Mucosa of rectum (tissue), 2 donors: ENCODE measurements around the gene LRRC56.
A peak's percentile ranks its signal among the peaks of the same experiment; 100 is the strongest.

Experiments
- H3K27ac ChIP-seq, 2 donors: one replicate each; pipeline ENCODE4 v1.7.0; 2013; ENCODE audit warnings: inconsistent platforms in 2 of 2, low read depth in 2 of 2, low read length in 2 of 2
- H3K27me3 ChIP-seq, 2 donors: one replicate each; pipeline ENCODE4 v1.7.0; 2013; ENCODE audit warnings: low read length in 2 of 2; ENCODE audit not compliant: control insufficient read depth in 2 of 2, insufficient read depth in 2 of 2
- H3K36me3 ChIP-seq, 2 donors: one replicate each; pipeline ENCODE4 v1.7.0; 2013; ENCODE audit warnings: low read length in 2 of 2; ENCODE audit not compliant: control insufficient read depth in 2 of 2, insufficient read depth in 2 of 2
- H3K4me1 ChIP-seq, 2 donors: one replicate each; pipeline ENCODE4 v1.7.0; 2013; ENCODE audit warnings: low read length in 2 of 2, mild to moderate bottlenecking in 1 of 2; ENCODE audit not compliant: control insufficient read depth in 2 of 2, insufficient read depth in 2 of 2
- H3K4me3 ChIP-seq, 2 donors: one replicate each; pipeline ENCODE4 v1.7.0; 2013; ENCODE audit warnings: low read length in 2 of 2
- H3K9ac ChIP-seq, 2 donors: one replicate each; pipeline ENCODE4 v1.7.0; 2013; ENCODE audit warnings: low read length in 2 of 2, low read depth in 1 of 2, mild to moderate bottlenecking in 1 of 2
- H3K9me3 ChIP-seq, 2 donors: one replicate each; pipeline ENCODE4 v1.7.0; 2013; ENCODE audit warnings: low read length in 2 of 2; ENCODE audit not compliant: control insufficient read depth in 2 of 2
- donor health status: healthy.
- donor health status: Normal muscosa, but diverticular disease.

LRRC56 gene, protein sequence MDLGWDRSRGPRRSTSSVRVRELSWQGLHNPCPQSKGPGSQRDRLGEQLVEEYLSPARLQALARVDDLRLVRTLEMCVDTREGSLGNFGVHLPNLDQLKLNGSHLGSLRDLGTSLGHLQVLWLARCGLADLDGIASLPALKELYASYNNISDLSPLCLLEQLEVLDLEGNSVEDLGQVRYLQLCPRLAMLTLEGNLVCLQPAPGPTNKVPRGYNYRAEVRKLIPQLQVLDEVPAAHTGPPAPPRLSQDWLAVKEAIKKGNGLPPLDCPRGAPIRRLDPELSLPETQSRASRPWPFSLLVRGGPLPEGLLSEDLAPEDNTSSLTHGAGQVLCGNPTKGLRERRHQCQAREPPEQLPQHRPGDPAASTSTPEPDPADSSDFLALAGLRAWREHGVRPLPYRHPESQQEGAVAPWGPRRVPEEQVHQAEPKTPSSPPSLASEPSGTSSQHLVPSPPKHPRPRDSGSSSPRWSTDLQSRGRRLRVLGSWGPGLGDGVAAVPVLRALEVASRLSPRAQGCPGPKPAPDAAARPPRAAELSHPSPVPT

DNA sequence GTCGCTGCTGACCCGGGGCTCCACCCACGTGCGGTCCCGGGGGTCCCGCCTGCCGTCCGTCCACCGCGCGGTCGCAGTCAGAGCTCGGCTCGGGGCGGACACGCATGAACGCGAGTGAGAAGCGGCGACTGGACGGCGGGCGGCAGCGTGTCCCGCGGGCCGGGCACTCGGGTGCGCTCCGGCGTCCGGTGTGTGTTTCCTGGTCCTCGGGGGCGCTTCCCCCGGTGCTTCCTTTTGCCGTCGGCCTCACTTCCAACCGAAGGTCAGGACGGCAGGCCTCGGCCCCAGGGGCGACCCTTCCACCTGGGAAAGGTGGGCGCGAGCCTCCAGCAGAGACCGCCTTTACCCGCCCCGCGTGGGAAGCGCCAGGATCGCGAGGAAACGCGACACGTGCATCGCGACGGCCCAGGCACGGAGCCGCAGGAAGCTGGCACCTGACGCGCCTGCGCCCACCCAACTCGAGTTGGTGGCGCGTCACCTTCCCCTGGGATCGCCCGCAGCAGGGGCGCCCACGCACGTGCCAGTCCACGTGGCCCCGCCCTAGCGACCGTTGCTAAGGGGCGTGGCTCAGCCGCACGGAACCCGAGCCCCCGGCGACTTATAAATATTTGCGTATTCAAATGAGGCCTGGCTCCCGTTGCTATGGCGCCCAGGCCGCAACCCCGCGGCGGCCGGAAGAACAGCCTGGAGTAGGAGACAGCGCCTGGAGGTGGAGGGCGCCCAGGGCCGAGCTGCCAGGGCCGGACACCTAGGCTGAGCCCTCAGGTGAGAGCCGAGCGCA is at the start of gene LRRC56:
Gene LRRC56 (plus strand): TSS at position 687 of the 781 bp plus-strand sequence. CDS start 3,158 bp downstream, outside the sequence.
- peaks cover 22 to 28% of the 10 kb centered on the region in 2 donors for H3K4me1 ChIP-seq
- peak within 1 kb of the TSS; percentile 60 to 78 for H3K9ac ChIP-seq
- H3K27ac ChIP-seq: peak within 1 kb of the TSS; percentile 85 to 87

DNA sequence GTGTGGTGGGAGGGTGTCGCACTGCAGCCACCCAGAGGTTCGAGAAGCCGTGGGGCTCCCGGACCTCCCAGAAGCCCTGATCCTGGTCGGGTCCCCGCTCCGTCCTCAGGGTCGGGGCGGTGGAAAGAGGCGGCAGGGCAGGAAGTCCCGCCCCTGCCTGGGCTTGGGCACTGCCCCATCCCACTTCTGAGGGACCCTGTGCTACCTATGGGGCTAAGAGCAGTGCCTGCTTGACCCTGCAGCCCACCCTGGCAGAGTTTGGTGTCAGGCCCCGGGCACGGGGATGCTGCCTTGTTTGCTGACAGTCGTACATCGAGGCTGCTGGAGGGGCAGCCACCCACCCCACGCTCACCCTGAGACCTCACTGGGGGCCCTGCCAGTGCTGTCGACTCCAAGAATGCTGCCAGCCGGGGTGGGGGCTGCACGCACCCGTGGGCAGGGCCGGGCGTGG is 49.7 kb upstream of the LRRC56 start:
- no peak overlapping the region for H3K27ac ChIP-seq

More for the DNA sequence above, at the start of gene LRRC56:
- no peaks in the 10 kb centered on the region for H3K9me3 ChIP-seq
- H3K27me3 ChIP-seq: no peaks in the 10 kb centered on the region
- H3K4me3 ChIP-seq: peak within 1 kb of the TSS; percentile 65 to 70
- H3K36me3 ChIP-seq: peaks cover 6 to 10% of the 10 kb centered on the region in 2 donors

DNA sequence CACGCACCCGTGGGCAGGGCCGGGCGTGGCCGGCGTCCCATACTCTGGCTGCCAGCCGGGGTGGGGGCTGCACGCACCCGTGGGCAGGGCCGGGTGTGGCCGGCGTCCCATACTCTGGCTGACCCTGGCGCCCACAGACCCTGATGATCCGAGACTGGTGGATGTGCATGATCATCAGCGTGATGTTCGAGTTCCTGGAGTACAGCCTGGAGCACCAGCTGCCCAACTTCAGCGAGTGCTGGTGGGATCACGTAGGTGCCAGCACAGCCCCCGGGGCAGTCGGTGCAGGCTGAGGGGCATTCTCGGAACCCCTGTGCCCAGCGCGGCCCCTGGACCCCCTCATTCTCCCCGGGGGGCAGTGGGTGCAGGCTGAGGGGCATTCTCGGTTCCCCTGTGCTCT is 49.3 kb upstream of the LRRC56 start:
- H3K9ac ChIP-seq: no peak overlapping the region
- no peak overlapping the region for H3K27ac ChIP-seq
- H3K9me3 ChIP-seq: no peaks in the 10 kb centered on the region
- H3K4me1 ChIP-seq: peaks cover 4 to 5% of the 10 kb centered on the region in 2 donors
- H3K36me3 ChIP-seq: peaks cover 0 to 5% of the 10 kb centered on the region in 2 donors
- no peak overlapping the region for H3K4me3 ChIP-seq
- H3K27me3 ChIP-seq: no peaks in the 10 kb centered on the region

More for the DNA sequence above, 49.7 kb upstream of the LRRC56 start:
- H3K36me3 ChIP-seq: peaks cover 0 to 5% of the 10 kb centered on the region in 2 donors
- no peaks in the 10 kb centered on the region for H3K27me3 ChIP-seq
- peaks cover 4 to 5% of the 10 kb centered on the region in 2 donors for H3K4me1 ChIP-seq
- H3K9me3 ChIP-seq: no peaks in the 10 kb centered on the region
- no peak overlapping the region for H3K4me3 ChIP-seq
- no peak overlapping the region for H3K9ac ChIP-seq

DNA sequence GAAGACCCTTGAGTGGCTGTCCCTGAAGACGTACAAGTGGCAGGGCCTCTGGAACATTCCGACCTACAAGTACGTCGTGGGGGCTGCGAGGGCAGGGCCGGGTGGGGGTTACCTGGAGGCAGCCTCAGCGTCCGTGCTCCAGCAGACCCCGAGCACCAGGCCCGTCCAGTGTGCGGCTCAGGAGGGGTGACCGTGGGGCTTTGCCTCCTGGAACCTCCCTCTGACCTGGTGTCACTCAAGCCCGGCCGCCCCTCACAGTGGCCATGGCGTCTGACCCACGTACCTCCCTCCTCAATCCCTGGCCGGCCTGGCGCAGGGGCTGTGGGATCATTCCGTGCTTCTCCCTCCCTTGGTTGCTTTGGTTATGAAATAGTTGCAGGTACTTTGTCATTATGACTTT is 48.7 kb upstream of the LRRC56 start:
- no peak overlapping the region for H3K9ac ChIP-seq
- no peak overlapping the region for H3K4me3 ChIP-seq
- H3K9me3 ChIP-seq: no peaks in the 10 kb centered on the region
- H3K27ac ChIP-seq: no peak overlapping the region
- no peaks in the 10 kb centered on the region for H3K27me3 ChIP-seq
- H3K36me3 ChIP-seq: peaks cover 0 to 6% of the 10 kb centered on the region in 2 donors
- peaks cover 4 to 5% of the 10 kb centered on the region in 2 donors for H3K4me1 ChIP-seq

DNA sequence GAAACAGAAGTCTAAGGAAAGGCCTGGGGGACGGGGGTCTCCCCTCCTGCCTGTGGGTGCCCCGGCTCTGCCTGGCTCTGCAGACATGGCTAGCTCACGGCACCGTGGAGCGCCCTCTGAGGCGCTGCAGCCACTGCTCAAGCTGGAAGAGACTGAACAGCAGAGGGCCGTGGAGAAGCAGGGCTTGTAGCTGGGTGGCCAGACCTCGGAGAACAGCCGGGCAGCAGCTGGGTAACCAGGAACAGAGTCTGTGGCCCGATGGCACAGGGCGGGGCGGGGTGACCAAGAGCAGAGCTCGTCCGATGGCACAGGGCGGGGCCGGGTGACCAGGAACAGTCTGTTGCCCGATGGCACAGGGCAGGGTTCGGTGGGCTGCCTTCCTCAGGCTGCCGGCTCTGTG is 48.3 kb upstream of the LRRC56 start:
- peaks cover 0 to 8% of the 10 kb centered on the region in 2 donors for H3K36me3 ChIP-seq
- no peaks in the 10 kb centered on the region for H3K9me3 ChIP-seq
- H3K4me1 ChIP-seq: peaks cover 4 to 5% of the 10 kb centered on the region in 2 donors
- H3K9ac ChIP-seq: no peak overlapping the region
- H3K27ac ChIP-seq: no peak overlapping the region
- no peak overlapping the region for H3K4me3 ChIP-seq
- no peaks in the 10 kb centered on the region for H3K27me3 ChIP-seq

DNA sequence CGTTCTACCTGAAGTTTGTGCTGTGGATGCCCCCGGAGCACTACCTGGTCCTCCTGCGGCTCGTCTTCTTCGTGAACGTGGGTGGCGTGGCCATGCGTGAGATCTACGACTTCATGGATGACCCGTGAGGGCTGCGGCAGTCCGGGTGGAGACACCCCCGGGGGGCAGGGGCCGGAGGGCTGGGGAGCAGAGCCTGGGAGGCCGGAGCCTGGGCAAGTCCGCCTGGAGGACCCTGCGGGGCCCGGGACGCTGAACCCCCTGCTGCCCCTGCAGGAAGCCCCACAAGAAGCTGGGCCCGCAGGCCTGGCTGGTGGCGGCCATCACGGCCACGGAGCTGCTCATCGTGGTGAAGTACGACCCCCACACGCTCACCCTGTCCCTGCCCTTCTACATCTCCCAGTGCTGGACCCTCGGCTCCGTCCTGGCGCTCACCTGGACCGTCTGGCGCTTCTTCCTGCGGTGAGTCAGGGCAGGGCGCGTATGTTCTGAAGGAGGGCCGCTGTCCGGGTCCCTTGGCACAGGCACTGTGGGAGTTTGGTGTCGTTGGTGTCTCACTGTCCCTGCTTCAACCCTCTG is 47.6 kb upstream of the LRRC56 start:
- H3K27ac ChIP-seq: no peak overlapping the region
- peaks cover 6 to 13% of the 10 kb centered on the region in 2 donors for H3K36me3 ChIP-seq
- no peaks in the 10 kb centered on the region for H3K9me3 ChIP-seq
- no peak overlapping the region for H3K4me3 ChIP-seq
- H3K9ac ChIP-seq: no peak overlapping the region
- H3K27me3 ChIP-seq: no peaks in the 10 kb centered on the region
- H3K4me1 ChIP-seq: peaks cover 4 to 5% of the 10 kb centered on the region in 2 donors

DNA sequence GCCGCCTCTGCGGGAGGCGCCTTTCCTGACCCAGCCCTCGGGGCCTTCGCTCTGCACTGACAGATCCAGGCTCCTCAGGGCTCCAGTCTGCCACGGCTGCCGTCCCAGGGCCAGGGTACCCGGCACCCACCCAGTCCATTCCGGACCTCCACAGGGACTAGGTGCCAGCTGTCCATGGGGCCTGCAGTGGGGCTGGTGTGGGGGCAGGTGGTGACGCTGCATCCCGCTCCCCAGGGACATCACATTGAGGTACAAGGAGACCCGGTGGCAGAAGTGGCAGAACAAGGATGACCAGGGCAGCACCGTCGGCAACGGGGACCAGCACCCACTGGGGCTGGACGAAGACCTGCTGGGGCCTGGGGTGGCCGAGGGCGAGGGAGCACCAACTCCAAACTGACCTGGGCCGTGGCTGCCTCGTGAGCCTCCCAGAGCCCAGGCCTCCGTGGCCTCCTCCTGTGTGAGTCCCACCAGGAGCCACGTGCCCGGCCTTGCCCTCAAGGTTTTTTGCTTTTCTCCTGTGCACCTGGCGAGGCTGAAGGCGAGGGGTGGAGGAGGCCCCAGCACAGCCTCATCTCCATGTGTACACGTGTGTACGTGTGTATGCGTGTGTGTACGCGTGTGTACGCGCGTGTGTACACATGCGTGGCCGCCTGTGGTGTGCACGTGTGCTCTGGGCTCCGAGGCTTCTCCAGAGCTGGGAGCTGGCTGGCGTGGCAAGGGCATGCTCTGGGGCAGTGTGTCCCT is 47.0 kb upstream of the LRRC56 start:
- peaks cover 4 to 5% of the 10 kb centered on the region in 2 donors for H3K4me1 ChIP-seq
- no peak overlapping the region for H3K4me3 ChIP-seq
- no peaks in the 10 kb centered on the region for H3K27me3 ChIP-seq
- H3K9ac ChIP-seq: no peak overlapping the region
- no peak overlapping the region for H3K27ac ChIP-seq
- peaks cover 8 to 19% of the 10 kb centered on the region in 2 donors for H3K36me3 ChIP-seq
- no peaks in the 10 kb centered on the region for H3K9me3 ChIP-seq

DNA sequence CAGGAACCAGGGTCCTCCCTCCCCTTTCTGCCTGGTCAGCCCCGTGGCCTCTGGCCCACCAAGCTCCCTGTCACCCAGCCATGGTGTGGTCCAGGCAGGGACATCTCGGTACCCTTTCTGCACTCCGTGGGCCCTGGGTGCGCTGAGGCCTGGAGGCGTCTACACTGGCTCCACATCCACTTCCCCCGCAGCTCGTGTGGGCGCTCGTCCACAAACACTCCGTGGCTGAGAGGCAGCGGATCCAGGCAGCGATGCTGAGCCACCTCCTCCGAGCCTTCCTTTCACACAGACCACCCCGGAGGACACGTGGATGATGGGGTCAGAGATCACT is 46.4 kb upstream of the LRRC56 start:
- no peak overlapping the region for H3K27ac ChIP-seq
- no peak overlapping the region for H3K4me3 ChIP-seq
- no peaks in the 10 kb centered on the region for H3K27me3 ChIP-seq
- H3K9me3 ChIP-seq: no peaks in the 10 kb centered on the region
- no peak overlapping the region for H3K9ac ChIP-seq
- peaks cover 4 to 5% of the 10 kb centered on the region in 2 donors for H3K4me1 ChIP-seq
- H3K36me3 ChIP-seq: peaks cover 13 to 19% of the 10 kb centered on the region in 2 donors

DNA sequence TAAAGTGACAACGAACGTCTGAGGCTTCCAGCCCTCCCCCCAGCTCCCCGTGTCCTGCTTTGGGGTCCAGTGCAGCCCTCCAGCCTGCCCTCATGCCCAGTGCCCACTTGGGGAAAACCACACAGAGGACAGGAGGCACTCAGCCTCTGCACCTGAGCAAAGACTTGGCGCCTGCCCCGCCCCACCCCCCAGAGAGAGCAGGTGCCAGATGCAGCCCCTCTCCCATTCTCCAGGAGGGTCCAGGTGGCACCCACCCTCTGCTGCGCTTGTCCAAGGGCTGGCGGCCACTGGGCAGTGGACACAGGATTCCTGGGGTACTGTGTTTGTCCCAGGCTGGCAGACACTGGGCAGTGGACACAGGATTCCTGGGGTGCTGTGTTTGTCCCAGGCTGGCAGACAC is 46.0 kb upstream of the LRRC56 start:
- H3K4me1 ChIP-seq: peaks cover 4 to 5% of the 10 kb centered on the region in 2 donors
- peaks cover 16 to 19% of the 10 kb centered on the region in 2 donors for H3K36me3 ChIP-seq
- no peak overlapping the region for H3K9ac ChIP-seq
- H3K27me3 ChIP-seq: no peaks in the 10 kb centered on the region
- no peak overlapping the region for H3K4me3 ChIP-seq
- no peak overlapping the region for H3K27ac ChIP-seq
- no peaks in the 10 kb centered on the region for H3K9me3 ChIP-seq
